Breast epithelium (tissue), 3 donors: ENCODE data around the gene SCAF8.

Experiments
- CTCF ChIP-seq, 3 donors: fragments of 450-650 bp; IDR thresholded peaks; one replicate each; pipeline ENCODE4 v1.5.1; 2016 to 2017; ENCODE audit warnings: antibody characterized with exemption in 3 of 3, mild to moderate bottlenecking in 3 of 3, moderate library complexity in 3 of 3
- POLR2A ChIP-seq: fragments of 450-650 bp; IDR thresholded peaks from one replicate; pipeline ENCODE4 v1.6.1; 2016; ENCODE audit warnings: antibody characterized with exemption, mild to moderate bottlenecking, moderate library complexity

- TF ChIP-seq CTCF (IDR thresholded peaks at IDR 0.05) (no peak), POLR2A (no peak)
Measured at GRCh38 chr6:154878871-154879491, 145.8 kb downstream of the SCAF8 start.
